SU-DHL-6 (cell line): ENCODE data around the gene KRTAP10-10.

Experiments
- H2AFZ ChIP-seq: fragments of 200-600 bp; sonication (generic); 2 replicates; pipeline ENCODE4 v1.6.1; 2014; ENCODE audit warnings: low read depth, mild to moderate bottlenecking, moderate library complexity, mixed read lengths, antibody characterized with exemption, low read length; ENCODE audit not compliant: severe bottlenecking
- H3F3A ChIP-seq: fragments of 200-600 bp; shearing (Covaris generic); 2 replicates; pipeline ENCODE4 v1.6.0; 2016; ENCODE audit warnings: antibody characterized with exemption, mild to moderate bottlenecking; ENCODE audit not compliant: insufficient read depth
- H3K27ac ChIP-seq: fragments of 200-600 bp; sonication (generic); 2 replicates; pipeline ENCODE4 v1.5.1; 2016; ENCODE audit warnings: low read depth, mild to moderate bottlenecking, low read length, moderate library complexity, mixed read lengths
- H3K27me3 ChIP-seq: fragments of 200-600 bp; sonication (generic), shearing (Covaris generic); 2 replicates; pipeline ENCODE4 v1.6.0; 2014; ENCODE audit warnings: mild to moderate bottlenecking, low read length
- H3K36me3 ChIP-seq: fragments of 200-600 bp; sonication (generic); 2 replicates; pipeline ENCODE4 v1.6.1; 2014; ENCODE audit warnings: mild to moderate bottlenecking, low read length, mixed read lengths
- H3K4me2 ChIP-seq: fragments of 300-600, 200-600 bp; shearing (Covaris generic), sonication (generic); 2 replicates; pipeline ENCODE4 v1.6.0; 2014; ENCODE audit warnings: low read length, low read depth, mild to moderate bottlenecking; ENCODE audit not compliant: poor library complexity, severe bottlenecking
- H3K4me3 ChIP-seq: fragments of 200-600 bp; sonication (generic); 2 replicates; pipeline ENCODE4 v1.5.1; 2014; ENCODE audit warnings: antibody characterized with exemption, low read length, mild to moderate bottlenecking, mixed read lengths; ENCODE audit not compliant: insufficient read depth, poor library complexity, severe bottlenecking
- H3K79me2 ChIP-seq: fragments of 200-600 bp; sonication (generic); 2 replicates; pipeline ENCODE4 v1.6.1; 2014; ENCODE audit warnings: mild to moderate bottlenecking, low read length, moderate library complexity; ENCODE audit not compliant: insufficient read depth
- H3K9ac ChIP-seq: fragments of 200-600 bp; sonication (generic); 2 replicates; pipeline ENCODE4 v1.7.0; 2014; ENCODE audit warnings: mild to moderate bottlenecking, low read length
- H3K9me2 ChIP-seq: fragments of 200-600 bp; sonication (generic); replicated peaks from 2 replicates; pipeline ENCODE4 v1.6.1; 2014; ENCODE audit warnings: low read length; ENCODE audit not compliant: insufficient read depth
- H3K9me3 ChIP-seq: fragments of 200-600 bp; sonication (generic); 2 replicates; pipeline ENCODE4 v1.6.1; 2014; ENCODE audit warnings: low read length, mixed read lengths; ENCODE audit not compliant: insufficient read depth
- H4K20me1 ChIP-seq: fragments of 200-600 bp; sonication (generic); 2 replicates; pipeline ENCODE4 v1.6.1; 2014; ENCODE audit warnings: low read depth, mild to moderate bottlenecking, antibody characterized with exemption, low read length, moderate library complexity, mixed read lengths
- CTCF ChIP-seq: fragments of 200-600 bp; sonication (generic); IDR thresholded peaks from one replicate; pipeline ENCODE4 v1.5.1; 2017; ENCODE audit warnings: antibody characterized with exemption, mild to moderate bottlenecking, low read length, moderate library complexity; ENCODE audit not compliant: insufficient read depth, poor library complexity, severe bottlenecking
- EZH2phosphoT487 ChIP-seq: fragments of 200-600 bp; sonication (generic), shearing (Covaris generic); conservative IDR thresholded peaks from 2 replicates; pipeline ENCODE4 v1.6.1; 2018; ENCODE audit warnings: mild to moderate bottlenecking, antibody characterized with exemption, low read length, moderate library complexity, mixed read lengths

KRTAP10-10 gene

GRCh38 chr21:44649521-44650100, 12.5 kb downstream of the KRTAP10-10 start:
- H3K27ac ChIP-seq, result no peak overlapping the region
- H3K4me2 ChIP-seq, result no peak overlapping the region
- H3K27me3 ChIP-seq, result no peaks in the 10 kb centered on the region
- TF ChIP-seq CTCF (no peak), EZH2phosphoT487 (no peak)
- H3K36me3 ChIP-seq, result no peaks in the 10 kb centered on the region
- peaks cover 5% of the 10 kb centered on the region; the same call in 1 of the 2 replicates for H3K9me3 ChIP-seq
- H3K9me2 ChIP-seq, result no peaks in the 10 kb centered on the region
- no peaks in the 10 kb centered on the region for H4K20me1 ChIP-seq
- no peaks in the 10 kb centered on the region for H3K79me2 ChIP-seq
- H3F3A ChIP-seq, result no peaks in the 10 kb centered on the region
- H2AFZ ChIP-seq, result no peak overlapping the region
- no peak overlapping the region for H3K4me3 ChIP-seq
- no peak overlapping the region for H3K9ac ChIP-seq

GRCh38 chr21:44650265-44650972, 13.3 kb downstream of the KRTAP10-10 start:
- H4K20me1 ChIP-seq, result no peaks in the 10 kb centered on the region
- H3K9me3 ChIP-seq, result no peaks in the 10 kb centered on the region
- H3K4me3 ChIP-seq, result no peak overlapping the region
- H3K36me3 ChIP-seq, result no peaks in the 10 kb centered on the region
- no peaks in the 10 kb centered on the region for H3F3A ChIP-seq
- H3K27ac ChIP-seq, result no peak overlapping the region
- no peaks in the 10 kb centered on the region for H3K9me2 ChIP-seq
- H3K79me2 ChIP-seq, result no peaks in the 10 kb centered on the region
- H3K27me3 ChIP-seq, result no peaks in the 10 kb centered on the region
- no peak for TF ChIP-seq EZH2phosphoT487
- TF ChIP-seq CTCF, result no peak
- H3K9ac ChIP-seq, result no peak overlapping the region
- H3K4me2 ChIP-seq, result no peak overlapping the region
- H2AFZ ChIP-seq, result no peak overlapping the region

- Histone ChIP-seq H4K20me1 (no peaks in the 10 kb centered on the region), H3K27me3 (no peaks in the 10 kb centered on the region), H3F3A (no peaks in the 10 kb centered on the region), H3K36me3 (no peaks in the 10 kb centered on the region), H3K9ac (no peak overlapping the region), H3K4me3 (no peak overlapping the region), H3K79me2 (no peaks in the 10 kb centered on the region), H3K4me2 (no peak overlapping the region), H3K9me2 (no peaks in the 10 kb centered on the region), H3K27ac (no peak overlapping the region), H3K9me3 (no peaks in the 10 kb centered on the region), H2AFZ (no peak overlapping the region)
- TF ChIP-seq EZH2phosphoT487, result no peak
Measured at GRCh38 chr21:44650973-44651675, 14.0 kb downstream of the KRTAP10-10 start.
